ENCODE data around the gene KLF13.

DNA sequence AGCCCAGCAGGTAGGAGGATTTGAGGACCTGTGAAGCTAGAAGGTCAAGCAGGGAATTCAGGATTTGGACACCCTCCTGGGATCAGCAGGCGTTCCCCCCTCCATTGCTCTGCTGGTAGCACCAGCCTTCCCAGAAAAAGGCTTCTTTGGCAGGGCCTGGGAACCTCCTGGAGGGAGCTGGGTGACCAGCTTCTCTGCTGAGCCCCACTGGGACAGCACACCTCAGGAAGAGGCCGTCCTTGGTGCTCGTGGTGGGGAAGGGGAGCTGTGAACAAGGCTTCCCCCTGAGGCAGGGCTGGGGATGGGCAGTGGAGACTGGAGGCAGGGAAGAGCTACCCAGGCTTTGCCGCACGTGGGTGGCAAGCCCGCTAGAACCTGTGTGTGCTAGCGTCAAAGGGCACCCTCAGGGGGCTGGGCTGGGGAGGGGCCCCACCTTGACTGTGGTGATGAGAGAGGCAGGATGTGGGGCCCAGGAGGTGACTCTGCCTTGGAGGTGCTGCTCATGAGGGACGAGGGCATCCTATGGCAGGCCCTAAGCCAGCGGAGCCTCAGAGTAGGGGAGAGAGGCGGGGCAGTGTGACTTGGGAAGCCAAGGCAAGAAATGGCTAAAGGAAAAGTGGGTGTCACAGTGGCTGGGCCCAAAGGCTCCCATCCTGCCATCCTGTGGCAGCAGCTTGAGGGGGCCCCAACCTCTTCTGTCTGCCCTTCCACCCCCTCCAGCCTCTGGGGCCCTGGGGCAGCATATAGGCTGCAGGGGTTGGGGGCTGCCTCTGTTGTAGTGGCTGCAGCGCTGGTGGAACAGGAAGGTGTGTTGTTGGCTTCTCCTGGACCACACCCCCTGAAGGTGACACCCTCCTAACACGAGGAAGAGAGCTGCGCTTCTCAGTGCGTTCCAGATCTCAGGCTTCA lies 20.7 kb downstream of the KLF13 start:
- TF ChIP-seq, protein P1, sequence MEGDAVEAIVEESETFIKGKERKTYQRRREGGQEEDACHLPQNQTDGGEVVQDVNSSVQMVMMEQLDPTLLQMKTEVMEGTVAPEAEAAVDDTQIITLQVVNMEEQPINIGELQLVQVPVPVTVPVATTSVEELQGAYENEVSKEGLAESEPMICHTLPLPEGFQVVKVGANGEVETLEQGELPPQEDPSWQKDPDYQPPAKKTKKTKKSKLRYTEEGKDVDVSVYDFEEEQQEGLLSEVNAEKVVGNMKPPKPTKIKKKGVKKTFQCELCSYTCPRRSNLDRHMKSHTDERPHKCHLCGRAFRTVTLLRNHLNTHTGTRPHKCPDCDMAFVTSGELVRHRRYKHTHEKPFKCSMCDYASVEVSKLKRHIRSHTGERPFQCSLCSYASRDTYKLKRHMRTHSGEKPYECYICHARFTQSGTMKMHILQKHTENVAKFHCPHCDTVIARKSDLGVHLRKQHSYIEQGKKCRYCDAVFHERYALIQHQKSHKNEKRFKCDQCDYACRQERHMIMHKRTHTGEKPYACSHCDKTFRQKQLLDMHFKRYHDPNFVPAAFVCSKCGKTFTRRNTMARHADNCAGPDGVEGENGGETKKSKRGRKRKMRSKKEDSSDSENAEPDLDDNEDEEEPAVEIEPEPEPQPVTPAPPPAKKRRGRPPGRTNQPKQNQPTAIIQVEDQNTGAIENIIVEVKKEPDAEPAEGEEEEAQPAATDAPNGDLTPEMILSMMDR (IDR thresholded peaks at IDR 0.05; ENCODE audit: low read depth, low read length, poor library complexity, severe bottlenecking): no peak
- TF ChIP-seq EZH2phosphoT487 (IDR thresholded peaks at IDR 0.05; ENCODE audit: borderline replicate concordance, low read length): no peak
